NCI-H2171 (cell line): ENCODE data around the gene GYPA.
"Not testable (repeated sequence)": the region's sequence is repeated elsewhere in the genome, so short reads cannot be mapped to it uniquely, and the experiment has no call there.

ENCODE experiments used
- DNase-seq: peaks from one replicate; lab custom pipeline; 2025; lab: John Stamatoyannopoulos, UW

Gene GYPA

GRCh38 chr4:144128709-144129320 lies 11.7 kb downstream of the GYPA start:
- not testable (repeated sequence) for DNase-seq

GRCh38 chr4:144125109-144125508 lies 15.4 kb downstream of the GYPA start:
- DNase-seq = not testable (repeated sequence)

- not testable (repeated sequence) for DNase-seq
Observed at GRCh38 chr4:144123982-144124635, 16.4 kb downstream of the GYPA start.

- DNase-seq = not testable (repeated sequence)
Observed at GRCh38 chr4:144123269-144123668, 17.2 kb downstream of the GYPA start.

- DNase-seq = not testable (repeated sequence)
Observed at GRCh38 chr4:144119752-144120151, 20.8 kb downstream of the GYPA start.

GRCh38 chr4:144115519-144115918 lies 25.0 kb downstream of the GYPA start:
- no peak for DNase-seq

GRCh38 chr4:144113546-144113945 lies 27.0 kb downstream of the GYPA start:
- DNase-seq = no peak

GRCh38 chr4:144104509-144105130 lies 35.9 kb downstream of the GYPA start:
- no peak for DNase-seq

GRCh38 chr4:144097776-144098175 lies 42.7 kb downstream of the GYPA start:
- DNase-seq = not testable (repeated sequence)

GRCh38 chr4:144093995-144094394 lies 46.5 kb downstream of the GYPA start:
- DNase-seq = not testable (repeated sequence)

- not testable (repeated sequence) for DNase-seq
Observed at GRCh38 chr4:144091181-144091580, 49.3 kb downstream of the GYPA start.

GRCh38 chr4:144090744-144091143 lies 49.8 kb downstream of the GYPA start:
- DNase-seq = no peak

GRCh38 chr4:144082053-144082452 lies 58.5 kb downstream of the GYPA start:
- not testable (repeated sequence) for DNase-seq

GRCh38 chr4:144080135-144080534 lies 60.4 kb downstream of the GYPA start:
- DNase-seq = not testable (repeated sequence)

- not testable (repeated sequence) for DNase-seq
Observed at GRCh38 chr4:144078746-144079145, 61.8 kb downstream of the GYPA start.

- not testable (repeated sequence) for DNase-seq
Observed at GRCh38 chr4:144061556-144061955, 79.0 kb downstream of the GYPA start.

GRCh38 chr4:144060234-144060859 lies 80.2 kb downstream of the GYPA start:
- DNase-seq = not testable (repeated sequence)
